GM23338 (cell line): ENCODE measurements around the gene CLEC2B. TPM values are rescaled to one million over a fixed set of nuclear protein-coding genes. Genes with fewer than 3 reads are reported as not detected.

Experiments
- ATAC-seq: fragments of 200-7000 bp; cut with Tn5 transposase; 3 replicates; pipeline ENCODE4 v1.9.1; 2020
- DNase-seq: peaks from one replicate; pipeline ENCODE4 v3.0.0-alpha.2; 2015; ENCODE audit warnings: low spot score
- H2AFZ ChIP-seq: fragments of 200-600 bp; sonication (generic); 2 replicates; pipeline ENCODE4 v1.8.0; 2016; ENCODE audit warnings: antibody characterized with exemption, mild to moderate bottlenecking, moderate library complexity
- H3F3A ChIP-seq: fragments of 200-600 bp; sonication (generic); replicated peaks from 2 replicates; pipeline ENCODE4 v1.8.0; 2017; ENCODE audit warnings: antibody characterized with exemption, mixed run types, low read depth
- H3K27ac ChIP-seq: fragments of 200-600 bp; sonication (generic); 2 replicates; pipeline ENCODE4 v1.6.1; 2016; ENCODE audit warnings: low read depth
- H3K27me3 ChIP-seq: fragments of 200-600 bp; sonication (generic); 2 replicates; pipeline ENCODE4 v1.8.0; 2016; ENCODE audit warnings: mild to moderate bottlenecking, mixed run types, moderate library complexity; ENCODE audit not compliant: insufficient read depth
- H3K36me3 ChIP-seq: fragments of 200-600 bp; sonication (generic); 2 replicates; pipeline ENCODE4 v1.8.0; 2016; ENCODE audit warnings: mild to moderate bottlenecking; ENCODE audit not compliant: insufficient read depth
- H3K4me1 ChIP-seq: fragments of 200-600 bp; sonication (generic); 2 replicates; pipeline ENCODE4 v1.8.0; 2016; ENCODE audit warnings: mild to moderate bottlenecking, moderate library complexity; ENCODE audit not compliant: insufficient read depth
- H3K4me2 ChIP-seq: fragments of 200-600 bp; sonication (generic); 2 replicates; pipeline ENCODE4 v1.7.1; 2017; ENCODE audit warnings: mixed run types
- H3K4me3 ChIP-seq: fragments of 200-600 bp; sonication (generic); 2 replicates; pipeline ENCODE4 v1.6.1; 2016; ENCODE audit warnings: mixed run types
- H3K79me2 ChIP-seq: fragments of 200-600 bp; sonication (generic); replicated peaks from 2 replicates; pipeline ENCODE4 v1.8.0; 2017; ENCODE audit warnings: mild to moderate bottlenecking; ENCODE audit not compliant: insufficient read depth
- H3K9me2 ChIP-seq: fragments of 200-600 bp; sonication (generic); 2 replicates; pipeline ENCODE4 v1.8.0; 2017; ENCODE audit not compliant: insufficient read depth
- H4K20me1 ChIP-seq: fragments of 200-600 bp; sonication (generic); replicated peaks from 2 replicates; pipeline ENCODE4 v1.8.0; 2017; ENCODE audit warnings: mild to moderate bottlenecking; ENCODE audit not compliant: insufficient read depth
- H3K27ac Mint-ChIP-seq: 2 replicates; pipeline ENCODE4 v1.8.0; 2020; ENCODE audit warnings: inconsistent platforms, mild to moderate bottlenecking, moderate library complexity, mixed read lengths
- H3K27me3 Mint-ChIP-seq: 3 replicates; pipeline ENCODE4 v1.8.0; 2022; ENCODE audit warnings: low read depth, mild to moderate bottlenecking, moderate library complexity, mixed read lengths, inconsistent platforms; ENCODE audit not compliant: insufficient read depth, poor library complexity
- H3K36me3 Mint-ChIP-seq: 3 replicates; pipeline ENCODE4 v1.8.0; 2021; ENCODE audit warnings: low read depth, mild to moderate bottlenecking, inconsistent platforms, moderate library complexity, mixed read lengths
- H3K4me1 Mint-ChIP-seq: 3 replicates; pipeline ENCODE4 v1.8.0; 2020; ENCODE audit warnings: mild to moderate bottlenecking, inconsistent platforms, mixed read lengths
- H3K4me3 Mint-ChIP-seq: 3 replicates; pipeline ENCODE4 v1.8.0; 2021; ENCODE audit warnings: moderate library complexity, mild to moderate bottlenecking, inconsistent platforms, mixed read lengths
- H3K9me3 Mint-ChIP-seq: 3 replicates; pipeline ENCODE4 v1.8.0; 2020; ENCODE audit warnings: moderate library complexity, mild to moderate bottlenecking, inconsistent platforms, mixed read lengths
- CREB1 ChIP-seq: fragments of 250-450 bp; sonication (Bioruptor Pico); IDR thresholded peaks from 2 replicates; pipeline ENCODE4 v1.5.0; 2020; ENCODE audit warnings: low read depth, mild to moderate bottlenecking, moderate library complexity
- EZH2 ChIP-seq: fragments of 200-600 bp; sonication (generic); IDR thresholded peaks from one replicate; pipeline ENCODE4 v1.8.0; 2017; ENCODE audit warnings: antibody characterized with exemption, mild to moderate bottlenecking, low read depth; ENCODE audit not compliant: unreplicated experiment
- JUNB ChIP-seq: IDR thresholded peaks from one replicate; pipeline ENCODE4 v1.6.1; 2016; ENCODE audit warnings: antibody characterized with exemption; ENCODE audit not compliant: unreplicated experiment
- POLR2AphosphoS5 ChIP-seq: IDR thresholded peaks from 2 replicates; pipeline ENCODE4 v1.6.1; 2016; ENCODE audit warnings: antibody characterized with exemption, low read depth
- STAT1 ChIP-seq: IDR thresholded peaks from one replicate; pipeline ENCODE4 v1.6.1; 2016; ENCODE audit warnings: antibody characterized with exemption; ENCODE audit not compliant: unreplicated experiment
- ZNF114 ChIP-seq: fragments of 250-450 bp; sonication (Bioruptor Pico); IDR thresholded peaks from 2 replicates; pipeline ENCODE4 v1.5.0; 2020; ENCODE audit warnings: mild to moderate bottlenecking, moderate library complexity
- polyA plus RNA-seq: library from polyadenylated mRNA; unstranded; fragments of >200 nt; fragmentation: Nextera tagmentation; extraction: Ambion mirVana; gene quantifications from 2 replicates; pipeline ENCODE4 v1.2.1, GENCODE V29; 2016
- total RNA-seq: library from RNA; depleted of rRNA; stranded (reverse); fragments of >200 nt; shearing (Covaris generic); gene quantifications from 2 replicates; pipeline ENCODE4 v1.2.3, GENCODE V29; 2014
- TF ChIP-seq, protein P1 (sequence below), 2 experiments: fragments of 200-600 bp in 1 of 2; sonication (generic) in 1 of 2; conservative IDR thresholded peaks; 2 replicates each; pipeline versions ENCODE4 v1.5.1 to v1.6.1; 2016 to 2017; ENCODE audit warnings: antibody characterized with exemption in 2 of 2, low read depth in 2 of 2, mild to moderate bottlenecking in 2 of 2, moderate library complexity in 1 of 2
- TF ChIP-seq, protein P2 (sequence below): IDR thresholded peaks from 2 replicates; pipeline ENCODE4 v1.6.1; 2016; ENCODE audit warnings: antibody characterized with exemption
- TF ChIP-seq, protein P3 (sequence below): fragments of 250-450 bp; sonication (Bioruptor Pico); IDR thresholded peaks from 2 replicates; pipeline ENCODE4 v1.5.0; 2020; ENCODE audit warnings: mild to moderate bottlenecking, moderate library complexity
- TF ChIP-seq, protein P4 (sequence below): IDR thresholded peaks from one replicate; pipeline ENCODE4 v1.6.1; 2018; ENCODE audit warnings: antibody characterized with exemption; ENCODE audit not compliant: unreplicated experiment

CLEC2B gene
- total and polyA plus RNA-seq, 2 experiments from 2014 or later = not detected

DNA sequence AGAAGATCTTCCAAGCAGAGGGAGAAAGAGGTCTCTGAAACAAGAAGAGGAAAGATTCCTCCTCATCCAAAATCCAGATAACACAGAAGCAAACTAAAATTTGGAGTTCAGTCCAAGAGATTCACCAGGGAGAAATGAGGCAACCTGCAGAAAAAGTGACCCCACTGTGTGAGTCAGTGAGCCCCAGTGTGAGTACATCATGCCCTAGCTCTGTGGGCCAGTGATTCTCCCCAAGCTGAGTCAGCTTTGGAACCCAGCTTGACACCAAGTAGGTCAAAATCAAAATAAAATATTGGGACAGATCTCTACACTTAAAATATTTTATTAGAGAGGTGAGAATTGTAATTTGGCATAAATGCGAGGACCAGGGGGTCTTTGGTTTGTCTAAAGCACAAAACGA is 17.2 kb downstream of the CLEC2B start (continued):
- TF ChIP-seq, protein P1, sequence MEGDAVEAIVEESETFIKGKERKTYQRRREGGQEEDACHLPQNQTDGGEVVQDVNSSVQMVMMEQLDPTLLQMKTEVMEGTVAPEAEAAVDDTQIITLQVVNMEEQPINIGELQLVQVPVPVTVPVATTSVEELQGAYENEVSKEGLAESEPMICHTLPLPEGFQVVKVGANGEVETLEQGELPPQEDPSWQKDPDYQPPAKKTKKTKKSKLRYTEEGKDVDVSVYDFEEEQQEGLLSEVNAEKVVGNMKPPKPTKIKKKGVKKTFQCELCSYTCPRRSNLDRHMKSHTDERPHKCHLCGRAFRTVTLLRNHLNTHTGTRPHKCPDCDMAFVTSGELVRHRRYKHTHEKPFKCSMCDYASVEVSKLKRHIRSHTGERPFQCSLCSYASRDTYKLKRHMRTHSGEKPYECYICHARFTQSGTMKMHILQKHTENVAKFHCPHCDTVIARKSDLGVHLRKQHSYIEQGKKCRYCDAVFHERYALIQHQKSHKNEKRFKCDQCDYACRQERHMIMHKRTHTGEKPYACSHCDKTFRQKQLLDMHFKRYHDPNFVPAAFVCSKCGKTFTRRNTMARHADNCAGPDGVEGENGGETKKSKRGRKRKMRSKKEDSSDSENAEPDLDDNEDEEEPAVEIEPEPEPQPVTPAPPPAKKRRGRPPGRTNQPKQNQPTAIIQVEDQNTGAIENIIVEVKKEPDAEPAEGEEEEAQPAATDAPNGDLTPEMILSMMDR (conservative IDR thresholded peaks at IDR 0.05; ENCODE audit: low read depth in 2 of 2) = no peak
- no peak for TF ChIP-seq JUNB
- TF ChIP-seq, protein P2, sequence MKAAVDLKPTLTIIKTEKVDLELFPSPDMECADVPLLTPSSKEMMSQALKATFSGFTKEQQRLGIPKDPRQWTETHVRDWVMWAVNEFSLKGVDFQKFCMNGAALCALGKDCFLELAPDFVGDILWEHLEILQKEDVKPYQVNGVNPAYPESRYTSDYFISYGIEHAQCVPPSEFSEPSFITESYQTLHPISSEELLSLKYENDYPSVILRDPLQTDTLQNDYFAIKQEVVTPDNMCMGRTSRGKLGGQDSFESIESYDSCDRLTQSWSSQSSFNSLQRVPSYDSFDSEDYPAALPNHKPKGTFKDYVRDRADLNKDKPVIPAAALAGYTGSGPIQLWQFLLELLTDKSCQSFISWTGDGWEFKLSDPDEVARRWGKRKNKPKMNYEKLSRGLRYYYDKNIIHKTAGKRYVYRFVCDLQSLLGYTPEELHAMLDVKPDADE = no peak

DNA sequence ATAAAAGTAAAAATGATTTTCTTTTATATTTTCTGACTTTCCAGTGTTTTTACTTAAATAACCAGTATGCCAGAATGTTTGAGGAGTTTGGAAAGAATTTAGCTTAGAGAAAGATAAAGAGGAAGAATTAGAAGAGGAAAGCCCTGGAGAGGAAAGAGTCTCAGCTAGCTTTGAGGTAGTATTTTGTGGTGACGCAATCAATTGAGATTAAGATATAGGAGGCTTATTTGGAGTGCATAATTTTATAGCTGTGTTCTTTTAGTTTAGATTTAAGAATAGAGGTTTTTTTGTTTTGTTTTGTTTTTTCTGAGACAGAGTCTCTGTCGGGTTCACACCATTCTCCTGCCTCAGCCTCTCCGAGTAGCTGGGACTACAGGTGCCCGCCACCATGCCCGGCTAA is 18.1 kb downstream of the CLEC2B start:
- Histone ChIP-seq H2AFZ (no peak overlapping the region), H3K36me3 (no peaks in the 10 kb centered on the region), H3K27ac (no peak overlapping the region), H3K4me1 (no peaks in the 10 kb centered on the region), H4K20me1 (no peaks in the 10 kb centered on the region), H3K4me3 (no peak overlapping the region), H3F3A (no peaks in the 10 kb centered on the region), H3K79me2 (no peaks in the 10 kb centered on the region), H3K9me2 (peaks cover 15% of the 10 kb centered on the region; the same call in 1 of the 2 replicates), H3K4me2 (no peak overlapping the region), H3K27me3 (no peaks in the 10 kb centered on the region)
- Mint-ChIP-seq H3K4me3 (no peak overlapping the region), H3K27ac (no peak overlapping the region), H3K9me3 (no peaks in the 10 kb centered on the region), H3K4me1 (peaks cover 21% of the 10 kb centered on the region), H3K36me3 (no peaks in the 10 kb centered on the region), H3K27me3 (peaks cover 2% of the 10 kb centered on the region)
- DNase-seq (no peak), ATAC-seq (no peak)
- no peak for TF ChIP-seq ZNF114 (CRISPR knock-in tag)
- TF ChIP-seq, protein P1 (conservative IDR thresholded peaks at IDR 0.05; ENCODE audit: low read depth in 2 of 2) = no peak
- no peak for TF ChIP-seq CREB1
- TF ChIP-seq, protein P3, sequence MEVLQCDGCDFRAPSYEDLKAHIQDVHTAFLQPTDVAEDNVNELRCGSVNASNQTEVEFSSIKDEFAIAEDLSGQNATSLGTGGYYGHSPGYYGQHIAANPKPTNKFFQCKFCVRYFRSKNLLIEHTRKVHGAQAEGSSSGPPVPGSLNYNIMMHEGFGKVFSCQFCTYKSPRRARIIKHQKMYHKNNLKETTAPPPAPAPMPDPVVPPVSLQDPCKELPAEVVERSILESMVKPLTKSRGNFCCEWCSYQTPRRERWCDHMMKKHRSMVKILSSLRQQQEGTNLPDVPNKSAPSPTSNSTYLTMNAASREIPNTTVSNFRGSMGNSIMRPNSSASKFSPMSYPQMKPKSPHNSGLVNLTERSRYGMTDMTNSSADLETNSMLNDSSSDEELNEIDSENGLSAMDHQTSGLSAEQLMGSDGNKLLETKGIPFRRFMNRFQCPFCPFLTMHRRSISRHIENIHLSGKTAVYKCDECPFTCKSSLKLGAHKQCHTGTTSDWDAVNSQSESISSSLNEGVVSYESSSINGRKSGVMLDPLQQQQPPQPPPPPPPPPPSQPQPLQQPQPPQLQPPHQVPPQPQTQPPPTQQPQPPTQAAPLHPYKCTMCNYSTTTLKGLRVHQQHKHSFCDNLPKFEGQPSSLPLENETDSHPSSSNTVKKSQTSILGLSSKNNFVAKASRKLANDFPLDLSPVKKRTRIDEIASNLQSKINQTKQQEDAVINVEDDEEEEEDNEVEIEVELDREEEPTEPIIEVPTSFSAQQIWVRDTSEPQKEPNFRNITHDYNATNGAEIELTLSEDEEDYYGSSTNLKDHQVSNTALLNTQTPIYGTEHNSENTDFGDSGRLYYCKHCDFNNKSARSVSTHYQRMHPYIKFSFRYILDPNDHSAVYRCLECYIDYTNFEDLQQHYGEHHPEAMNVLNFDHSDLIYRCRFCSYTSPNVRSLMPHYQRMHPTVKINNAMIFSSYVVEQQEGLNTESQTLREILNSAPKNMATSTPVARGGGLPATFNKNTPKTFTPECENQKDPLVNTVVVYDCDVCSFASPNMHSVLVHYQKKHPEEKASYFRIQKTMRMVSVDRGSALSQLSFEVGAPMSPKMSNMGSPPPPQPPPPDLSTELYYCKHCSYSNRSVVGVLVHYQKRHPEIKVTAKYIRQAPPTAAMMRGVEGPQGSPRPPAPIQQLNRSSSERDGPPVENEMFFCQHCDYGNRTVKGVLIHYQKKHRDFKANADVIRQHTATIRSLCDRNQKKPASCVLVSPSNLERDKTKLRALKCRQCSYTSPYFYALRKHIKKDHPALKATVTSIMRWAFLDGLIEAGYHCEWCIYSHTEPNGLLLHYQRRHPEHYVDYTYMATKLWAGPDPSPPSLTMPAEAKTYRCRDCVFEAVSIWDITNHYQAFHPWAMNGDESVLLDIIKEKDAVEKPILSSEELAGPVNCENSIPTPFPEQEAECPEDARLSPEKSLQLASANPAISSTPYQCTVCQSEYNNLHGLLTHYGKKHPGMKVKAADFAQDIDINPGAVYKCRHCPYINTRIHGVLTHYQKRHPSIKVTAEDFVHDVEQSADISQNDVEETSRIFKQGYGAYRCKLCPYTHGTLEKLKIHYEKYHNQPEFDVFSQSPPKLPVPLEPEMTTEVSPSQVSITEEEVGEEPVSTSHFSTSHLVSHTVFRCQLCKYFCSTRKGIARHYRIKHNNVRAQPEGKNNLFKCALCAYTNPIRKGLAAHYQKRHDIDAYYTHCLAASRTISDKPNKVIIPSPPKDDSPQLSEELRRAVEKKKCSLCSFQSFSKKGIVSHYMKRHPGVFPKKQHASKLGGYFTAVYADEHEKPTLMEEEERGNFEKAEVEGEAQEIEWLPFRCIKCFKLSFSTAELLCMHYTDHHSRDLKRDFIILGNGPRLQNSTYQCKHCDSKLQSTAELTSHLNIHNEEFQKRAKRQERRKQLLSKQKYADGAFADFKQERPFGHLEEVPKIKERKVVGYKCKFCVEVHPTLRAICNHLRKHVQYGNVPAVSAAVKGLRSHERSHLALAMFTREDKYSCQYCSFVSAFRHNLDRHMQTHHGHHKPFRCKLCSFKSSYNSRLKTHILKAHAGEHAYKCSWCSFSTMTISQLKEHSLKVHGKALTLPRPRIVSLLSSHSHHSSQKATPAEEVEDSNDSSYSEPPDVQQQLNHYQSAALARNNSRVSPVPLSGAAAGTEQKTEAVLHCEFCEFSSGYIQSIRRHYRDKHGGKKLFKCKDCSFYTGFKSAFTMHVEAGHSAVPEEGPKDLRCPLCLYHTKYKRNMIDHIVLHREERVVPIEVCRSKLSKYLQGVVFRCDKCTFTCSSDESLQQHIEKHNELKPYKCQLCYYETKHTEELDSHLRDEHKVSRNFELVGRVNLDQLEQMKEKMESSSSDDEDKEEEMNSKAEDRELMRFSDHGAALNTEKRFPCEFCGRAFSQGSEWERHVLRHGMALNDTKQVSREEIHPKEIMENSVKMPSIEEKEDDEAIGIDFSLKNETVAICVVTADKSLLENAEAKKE = no peak
- no peak for TF ChIP-seq JUNB
- TF ChIP-seq STAT1 = no peak
- no peak for TF ChIP-seq POLR2AphosphoS5
- TF ChIP-seq, protein P4, sequence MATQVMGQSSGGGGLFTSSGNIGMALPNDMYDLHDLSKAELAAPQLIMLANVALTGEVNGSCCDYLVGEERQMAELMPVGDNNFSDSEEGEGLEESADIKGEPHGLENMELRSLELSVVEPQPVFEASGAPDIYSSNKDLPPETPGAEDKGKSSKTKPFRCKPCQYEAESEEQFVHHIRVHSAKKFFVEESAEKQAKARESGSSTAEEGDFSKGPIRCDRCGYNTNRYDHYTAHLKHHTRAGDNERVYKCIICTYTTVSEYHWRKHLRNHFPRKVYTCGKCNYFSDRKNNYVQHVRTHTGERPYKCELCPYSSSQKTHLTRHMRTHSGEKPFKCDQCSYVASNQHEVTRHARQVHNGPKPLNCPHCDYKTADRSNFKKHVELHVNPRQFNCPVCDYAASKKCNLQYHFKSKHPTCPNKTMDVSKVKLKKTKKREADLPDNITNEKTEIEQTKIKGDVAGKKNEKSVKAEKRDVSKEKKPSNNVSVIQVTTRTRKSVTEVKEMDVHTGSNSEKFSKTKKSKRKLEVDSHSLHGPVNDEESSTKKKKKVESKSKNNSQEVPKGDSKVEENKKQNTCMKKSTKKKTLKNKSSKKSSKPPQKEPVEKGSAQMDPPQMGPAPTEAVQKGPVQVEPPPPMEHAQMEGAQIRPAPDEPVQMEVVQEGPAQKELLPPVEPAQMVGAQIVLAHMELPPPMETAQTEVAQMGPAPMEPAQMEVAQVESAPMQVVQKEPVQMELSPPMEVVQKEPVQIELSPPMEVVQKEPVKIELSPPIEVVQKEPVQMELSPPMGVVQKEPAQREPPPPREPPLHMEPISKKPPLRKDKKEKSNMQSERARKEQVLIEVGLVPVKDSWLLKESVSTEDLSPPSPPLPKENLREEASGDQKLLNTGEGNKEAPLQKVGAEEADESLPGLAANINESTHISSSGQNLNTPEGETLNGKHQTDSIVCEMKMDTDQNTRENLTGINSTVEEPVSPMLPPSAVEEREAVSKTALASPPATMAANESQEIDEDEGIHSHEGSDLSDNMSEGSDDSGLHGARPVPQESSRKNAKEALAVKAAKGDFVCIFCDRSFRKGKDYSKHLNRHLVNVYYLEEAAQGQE = no peak
- no peak for TF ChIP-seq EZH2
